Stomach (tissue), 9 donors: ENCODE results near the gene NLK. TPM values are rescaled to one million over a fixed set of nuclear protein-coding genes. Genes with fewer than 3 reads are reported as not detected.

Experiments
- DNase-seq, 2 donors: peaks; one replicate each; pipeline versions ENCODE4 v3.0.0 to v3.0.0-alpha.2; 2013 to 2019
- H3K27ac ChIP-seq, 5 donors: fragments of 200-600 bp in 4 of 5; sonication (generic) in 4 of 5; one replicate each; pipeline ENCODE4 v1.5.1; 2013 to 2019; ENCODE audit warnings: mild to moderate bottlenecking in 1 of 5, moderate library complexity in 1 of 5
- H3K27me3 ChIP-seq, 3 donors: fragments of 200-600 bp; sonication (generic); one replicate each; pipeline ENCODE4 v1.5.1; 2017 to 2019; ENCODE audit warnings: mixed run types in 1 of 3
- H3K36me3 ChIP-seq, 4 donors: fragments of 200-600 bp; sonication (generic); 1 replicate in 3 of 4; 2 replicates in 1 of 4; pipeline ENCODE4 v1.5.1; 2016 to 2019
- H3K4me1 ChIP-seq, 4 donors: fragments of 200-600 bp; sonication (generic); one replicate each; pipeline ENCODE4 v1.5.1; 2016 to 2019
- H3K4me3 ChIP-seq, 4 donors: fragments of 200-600 bp; sonication (generic) in 3 of 4; one replicate each; pipeline ENCODE4 v1.5.1; 2016 to 2019; ENCODE audit warnings: mild to moderate bottlenecking in 1 of 4
- H3K9me3 ChIP-seq, 4 donors: fragments of 200-600 bp; sonication (generic); one replicate each; pipeline ENCODE4 v1.5.1; 2016 to 2019
- EP300 ChIP-seq: sonication (generic); formaldehyde crosslinking; IDR thresholded peaks from one replicate; pipeline ENCODE4 v1.6.1; 2017; ENCODE audit warnings: antibody characterized with exemption
- POLR2A ChIP-seq, 4 donors: fragments of 450-650 bp; IDR thresholded peaks; one replicate each; pipeline ENCODE4 v1.6.1; 2016; ENCODE audit warnings: antibody characterized with exemption in 4 of 4, control low read depth in 2 of 4, mild to moderate bottlenecking in 1 of 4, moderate library complexity in 1 of 4
- POLR2AphosphoS5 ChIP-seq, 3 donors: sonication (generic); formaldehyde crosslinking; IDR thresholded peaks; one replicate each; pipeline ENCODE4 v1.6.1; 2016; ENCODE audit warnings: antibody characterized with exemption in 3 of 3
- WGBS, 5 donors: extraction: QIAGEN DNeasy Blood & Tissue Kit in 3 of 5; methylation state at CpG; one replicate each; pipeline versions ENCODE4 v1.1.5 to v1.1.7; 2013 to 2018; 5-methylcytosine and 5-hydroxymethylcytosine counted together
- intact Hi-C: fragments of 100-400 bp; cut with DNase I; formaldehyde crosslinking; loops from one replicate; pipeline ENCODE4 v1.15.1; 2023; ENCODE audit warnings: low total_unique reads
- polyA plus RNA-seq, 3 donors: library from polyadenylated mRNA; stranded (reverse); fragments of 200-250 nt; gene quantifications; one replicate each; pipeline ENCODE4 v1.2.3, GENCODE V29; 2013
- total RNA-seq, 5 donors: library from RNA; depleted of rRNA; stranded (reverse); fragments of >200 nt; gene quantifications; one replicate each; pipeline versions ENCODE4 v1.1.0 to v1.2.3, GENCODE V29; 2014 to 2016
- TF ChIP-seq, protein P1 (sequence below), 7 experiments: fragments of 450-650 bp in 4 of 7; fragments of 200-600 bp in 3 of 7; sonication (generic) in 3 of 7; IDR thresholded peaks; one replicate each; pipeline ENCODE4 v1.5.1; 2016 to 2019; ENCODE audit warnings: antibody characterized with exemption in 7 of 7, control low read depth in 2 of 7, mild to moderate bottlenecking in 1 of 7
- donor health status: healthy with polysubstance abuse.
- donor health status: Bipolar disorder and iron deficiency.
- donor health status: healthy.

Gene NLK
- total and polyA plus RNA-seq, 8 donors, result 4.3 to 169 (median 14.7) TPM

DNA sequence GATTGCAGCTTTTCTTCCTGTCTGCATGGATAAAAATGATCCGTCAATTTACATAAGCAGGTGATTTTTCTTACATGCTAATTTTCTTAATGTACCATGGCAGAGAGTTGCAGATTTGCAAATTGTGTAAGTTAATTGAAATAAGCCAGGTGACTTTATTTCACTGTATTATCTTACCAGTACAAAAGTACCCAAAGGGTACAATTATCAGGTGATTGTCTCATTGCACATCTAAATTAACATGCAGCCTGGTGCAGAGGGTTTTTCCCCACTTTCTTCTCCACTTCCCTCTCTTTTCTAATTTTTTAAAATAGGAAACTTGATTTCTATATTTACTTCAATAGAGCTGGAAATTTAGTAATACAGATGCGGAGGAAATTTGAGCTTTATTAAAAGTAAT lies 11.2 kb downstream of the NLK start:
- WGBS, 5 donors, result 55 to 68% (median 66%) methylated on average over 2 of the region's 2 CpGs
- no peaks in the 10 kb centered on the region for H3K27me3 ChIP-seq
- TF ChIP-seq POLR2AphosphoS5 (IDR thresholded peaks at IDR 0.05), result no peak
- no peak for TF ChIP-seq POLR2A (IDR thresholded peaks at IDR 0.05)
- no peak for TF ChIP-seq EP300
- TF ChIP-seq, protein P1, sequence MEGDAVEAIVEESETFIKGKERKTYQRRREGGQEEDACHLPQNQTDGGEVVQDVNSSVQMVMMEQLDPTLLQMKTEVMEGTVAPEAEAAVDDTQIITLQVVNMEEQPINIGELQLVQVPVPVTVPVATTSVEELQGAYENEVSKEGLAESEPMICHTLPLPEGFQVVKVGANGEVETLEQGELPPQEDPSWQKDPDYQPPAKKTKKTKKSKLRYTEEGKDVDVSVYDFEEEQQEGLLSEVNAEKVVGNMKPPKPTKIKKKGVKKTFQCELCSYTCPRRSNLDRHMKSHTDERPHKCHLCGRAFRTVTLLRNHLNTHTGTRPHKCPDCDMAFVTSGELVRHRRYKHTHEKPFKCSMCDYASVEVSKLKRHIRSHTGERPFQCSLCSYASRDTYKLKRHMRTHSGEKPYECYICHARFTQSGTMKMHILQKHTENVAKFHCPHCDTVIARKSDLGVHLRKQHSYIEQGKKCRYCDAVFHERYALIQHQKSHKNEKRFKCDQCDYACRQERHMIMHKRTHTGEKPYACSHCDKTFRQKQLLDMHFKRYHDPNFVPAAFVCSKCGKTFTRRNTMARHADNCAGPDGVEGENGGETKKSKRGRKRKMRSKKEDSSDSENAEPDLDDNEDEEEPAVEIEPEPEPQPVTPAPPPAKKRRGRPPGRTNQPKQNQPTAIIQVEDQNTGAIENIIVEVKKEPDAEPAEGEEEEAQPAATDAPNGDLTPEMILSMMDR (IDR thresholded peaks at IDR 0.05), result no peak
- no peak for DNase-seq
- H3K4me3 ChIP-seq, result no peak overlapping the region
- H3K4me1 ChIP-seq, result peaks cover 22 to 72% (median 40%) of the 10 kb centered on the region in 4 donors
- H3K36me3 ChIP-seq, result no peaks in the 10 kb centered on the region
- H3K9me3 ChIP-seq, result no peaks in the 10 kb centered on the region
- peak overlapping the region in 1 of 5 donors; percentile 10 for H3K27ac ChIP-seq
- intact Hi-C loops, result no loop called here

DNA sequence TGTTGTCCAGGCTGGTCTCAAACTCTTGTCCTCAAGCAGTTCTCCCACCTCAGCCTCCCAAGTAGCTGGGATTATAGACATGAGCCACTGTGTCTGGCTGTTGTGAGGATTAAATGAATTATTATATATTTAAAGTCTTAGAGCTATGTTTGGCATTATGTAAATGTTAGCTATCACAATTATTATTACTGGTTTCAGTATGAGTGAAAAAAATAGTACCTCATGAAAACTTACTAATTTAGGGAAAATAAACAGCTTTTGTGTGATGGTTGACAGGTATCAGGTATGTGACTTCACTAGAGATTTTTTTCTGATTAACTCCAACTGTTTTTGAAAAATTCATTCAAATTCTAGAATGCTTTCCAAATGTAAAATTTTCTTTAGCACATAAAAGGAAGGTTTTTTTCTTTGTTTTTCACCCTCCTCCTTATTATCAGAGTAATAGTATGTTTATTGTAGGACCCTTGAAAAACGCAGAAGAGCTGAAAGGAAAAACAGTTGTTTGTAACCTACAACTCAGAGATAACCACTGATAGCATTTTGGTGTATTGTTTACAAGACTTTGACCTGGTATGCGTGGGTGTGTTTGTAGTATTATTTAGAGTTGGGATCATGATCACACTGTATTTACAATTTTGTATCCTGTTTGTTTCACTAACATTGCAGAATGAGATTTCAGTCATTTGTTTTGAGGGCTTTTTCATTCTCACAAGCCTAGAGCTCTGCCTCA lies 13.2 kb downstream of the NLK start:
- no peaks in the 10 kb centered on the region for H3K9me3 ChIP-seq
- H3K27ac ChIP-seq, result no peak overlapping the region
- 13 to 43% (median 26%) methylated on average over 2 of the region's 2 CpGs for WGBS, 5 donors
- no peak overlapping the region for H3K4me3 ChIP-seq
- no peak for DNase-seq
- TF ChIP-seq POLR2A (IDR thresholded peaks at IDR 0.05) (no peak), POLR2AphosphoS5 (IDR thresholded peaks at IDR 0.05) (no peak), EP300 (no peak)
- TF ChIP-seq, protein P1 (IDR thresholded peaks at IDR 0.05), result no peak
- H3K36me3 ChIP-seq, result no peaks in the 10 kb centered on the region
- no peaks in the 10 kb centered on the region for H3K27me3 ChIP-seq
- intact Hi-C loops, result no loop called here
- peaks cover 22 to 82% (median 46%) of the 10 kb centered on the region in 4 donors for H3K4me1 ChIP-seq

DNA sequence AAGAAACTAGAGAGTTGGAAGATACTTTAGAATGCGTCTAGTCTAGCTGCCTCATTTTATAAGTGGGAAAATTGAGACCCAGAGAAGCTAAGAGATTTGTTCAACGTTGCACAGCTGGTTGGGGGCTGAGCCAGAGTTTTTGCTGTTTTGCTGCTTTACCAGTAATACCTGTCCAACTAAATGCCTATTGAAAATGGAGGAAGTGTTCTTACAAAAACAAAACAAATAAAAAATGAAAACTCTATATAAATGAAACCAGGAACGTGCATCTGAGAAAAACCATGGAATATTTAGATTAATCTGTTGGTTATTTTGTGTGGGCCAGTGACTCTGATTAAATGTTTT lies 13.8 kb downstream of the NLK start:
- no peak for DNase-seq
- intact Hi-C loops, result no loop called here
- Histone ChIP-seq H3K4me3 (no peak overlapping the region), H3K36me3 (no peaks in the 10 kb centered on the region), H3K9me3 (no peaks in the 10 kb centered on the region), H3K27me3 (no peaks in the 10 kb centered on the region), H3K4me1 (peaks cover 22 to 82% (median 46%) of the 10 kb centered on the region in 4 donors), H3K27ac (no peak overlapping the region)
- TF ChIP-seq POLR2A (IDR thresholded peaks at IDR 0.05) (no peak), POLR2AphosphoS5 (IDR thresholded peaks at IDR 0.05) (no peak), EP300 (no peak)
- TF ChIP-seq, protein P1 (IDR thresholded peaks at IDR 0.05), result no peak
- 35 to 50% (median 44%) methylated on average over 3 of the region's 3 CpGs for WGBS, 5 donors

DNA sequence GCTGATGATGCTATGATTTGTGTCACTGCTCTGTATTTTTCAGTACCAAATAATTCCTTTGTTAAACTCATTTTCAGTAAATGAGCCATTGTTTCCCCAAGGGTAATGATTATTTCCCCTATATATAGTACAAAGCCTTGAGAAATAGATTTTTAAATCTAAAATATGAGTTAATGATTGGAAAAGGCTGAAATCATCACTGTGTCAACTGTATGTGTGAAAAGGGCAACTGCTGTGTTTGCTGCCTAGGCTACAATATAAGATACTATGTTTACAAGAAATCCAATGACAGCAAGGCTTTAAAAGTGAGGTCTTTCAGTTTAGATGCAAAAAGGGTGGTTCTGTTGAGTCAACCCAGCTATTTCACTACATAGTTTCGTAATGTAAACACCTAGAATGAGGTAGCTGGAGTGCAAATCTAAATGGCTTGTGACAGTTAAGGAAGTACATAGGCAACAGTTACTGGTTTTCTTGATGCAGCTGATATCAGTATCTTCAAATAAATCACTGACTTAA lies 15.3 kb downstream of the NLK start:
- peaks cover 19 to 66% (median 38%) of the 10 kb centered on the region in 4 donors for H3K4me1 ChIP-seq

More for the DNA sequence above, 15.3 kb downstream of the NLK start:
- no peaks in the 10 kb centered on the region for H3K27me3 ChIP-seq
- H3K4me3 ChIP-seq, result no peak overlapping the region
- H3K9me3 ChIP-seq, result no peaks in the 10 kb centered on the region
- 38 to 49% (median 40%) methylated on average over 1 of the region's 1 CpG for WGBS, 5 donors
- intact Hi-C loops, result no loop called here
- TF ChIP-seq EP300 (no peak), POLR2A (IDR thresholded peaks at IDR 0.05) (no peak), POLR2AphosphoS5 (IDR thresholded peaks at IDR 0.05) (no peak)
- TF ChIP-seq, protein P1 (IDR thresholded peaks at IDR 0.05), result no peak
- H3K36me3 ChIP-seq, result no peaks in the 10 kb centered on the region
- peak in 1 of 2 donors; percentile 66 for DNase-seq
- no peak overlapping the region for H3K27ac ChIP-seq
